Ishikawa (cell line): Measurements from ENCODE around the gene NRIP2.

Source experiments
- CREB1 ChIP-seq: IDR thresholded peaks from 2 replicates; pipeline ENCODE4 v1.6.1; 2012; ENCODE audit warnings: low read depth
- EP300 ChIP-seq: IDR thresholded peaks from 2 replicates; pipeline ENCODE4 v1.6.1; 2012; ENCODE audit warnings: borderline replicate concordance
- TAF1 ChIP-seq: IDR thresholded peaks from 2 replicates; pipeline ENCODE4 v1.6.1; 2012; ENCODE audit warnings: low read depth, mild to moderate bottlenecking
- TCF12 ChIP-seq: IDR thresholded peaks from 2 replicates; pipeline ENCODE4 v1.6.1; 2012; ENCODE audit warnings: low read depth
- YY1 ChIP-seq: IDR thresholded peaks from 2 replicates; pipeline ENCODE4 v1.6.1; 2012; ENCODE audit warnings: low read depth
- TF ChIP-seq, protein P1 (sequence below): IDR thresholded peaks from 2 replicates; pipeline ENCODE4 v1.6.1; 2012; ENCODE audit warnings: low read depth, mild to moderate bottlenecking

DNA sequence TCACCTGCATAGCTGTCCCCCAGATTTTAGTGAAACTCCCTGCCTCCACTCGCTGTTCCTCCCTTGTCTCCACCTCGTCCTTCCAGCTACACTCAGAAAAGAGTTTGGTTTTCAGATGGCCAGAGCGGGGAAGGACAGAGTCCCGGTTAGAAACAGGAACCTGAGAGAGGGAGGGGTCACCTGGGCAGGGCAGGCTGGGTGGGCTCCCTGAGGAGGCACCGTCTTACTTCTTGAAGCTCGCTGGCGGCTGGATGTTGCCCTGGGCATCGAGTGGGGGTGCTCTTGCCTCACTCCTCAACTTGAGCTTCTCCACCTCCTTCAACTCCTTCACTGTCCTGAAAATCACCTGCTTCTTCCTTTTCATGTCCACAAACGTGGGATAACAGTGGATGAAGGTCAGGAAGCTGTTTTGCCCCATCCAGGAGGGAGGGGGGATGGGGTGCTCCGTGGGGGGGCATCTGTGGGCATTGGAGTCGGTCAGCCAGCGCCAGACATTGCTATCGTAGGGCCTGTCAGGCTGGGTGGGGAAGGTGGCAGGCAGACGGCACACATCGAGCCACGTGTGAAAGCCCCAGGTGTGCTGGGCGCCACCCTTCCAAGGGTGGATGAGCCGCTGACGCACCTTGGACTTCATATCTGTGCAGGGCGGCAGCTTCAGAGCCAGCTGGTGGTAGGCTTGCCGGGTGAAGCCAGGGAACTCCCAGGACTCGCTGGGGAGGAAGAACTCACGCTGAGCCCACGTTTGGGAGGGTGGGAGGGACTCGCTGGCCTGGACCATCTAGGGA is 20.0 kb upstream of the NRIP2 start:
- TF ChIP-seq EP300 (no peak), TAF1 (no peak), CREB1 (no peak), TCF12 (no peak), YY1 (no peak)
- TF ChIP-seq, protein P1, sequence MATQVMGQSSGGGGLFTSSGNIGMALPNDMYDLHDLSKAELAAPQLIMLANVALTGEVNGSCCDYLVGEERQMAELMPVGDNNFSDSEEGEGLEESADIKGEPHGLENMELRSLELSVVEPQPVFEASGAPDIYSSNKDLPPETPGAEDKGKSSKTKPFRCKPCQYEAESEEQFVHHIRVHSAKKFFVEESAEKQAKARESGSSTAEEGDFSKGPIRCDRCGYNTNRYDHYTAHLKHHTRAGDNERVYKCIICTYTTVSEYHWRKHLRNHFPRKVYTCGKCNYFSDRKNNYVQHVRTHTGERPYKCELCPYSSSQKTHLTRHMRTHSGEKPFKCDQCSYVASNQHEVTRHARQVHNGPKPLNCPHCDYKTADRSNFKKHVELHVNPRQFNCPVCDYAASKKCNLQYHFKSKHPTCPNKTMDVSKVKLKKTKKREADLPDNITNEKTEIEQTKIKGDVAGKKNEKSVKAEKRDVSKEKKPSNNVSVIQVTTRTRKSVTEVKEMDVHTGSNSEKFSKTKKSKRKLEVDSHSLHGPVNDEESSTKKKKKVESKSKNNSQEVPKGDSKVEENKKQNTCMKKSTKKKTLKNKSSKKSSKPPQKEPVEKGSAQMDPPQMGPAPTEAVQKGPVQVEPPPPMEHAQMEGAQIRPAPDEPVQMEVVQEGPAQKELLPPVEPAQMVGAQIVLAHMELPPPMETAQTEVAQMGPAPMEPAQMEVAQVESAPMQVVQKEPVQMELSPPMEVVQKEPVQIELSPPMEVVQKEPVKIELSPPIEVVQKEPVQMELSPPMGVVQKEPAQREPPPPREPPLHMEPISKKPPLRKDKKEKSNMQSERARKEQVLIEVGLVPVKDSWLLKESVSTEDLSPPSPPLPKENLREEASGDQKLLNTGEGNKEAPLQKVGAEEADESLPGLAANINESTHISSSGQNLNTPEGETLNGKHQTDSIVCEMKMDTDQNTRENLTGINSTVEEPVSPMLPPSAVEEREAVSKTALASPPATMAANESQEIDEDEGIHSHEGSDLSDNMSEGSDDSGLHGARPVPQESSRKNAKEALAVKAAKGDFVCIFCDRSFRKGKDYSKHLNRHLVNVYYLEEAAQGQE = no peak
